Gastrocnemius medialis (tissue), 4 donors: ENCODE data around the gene THSD7A. TPM values are rescaled to one million over a fixed set of nuclear protein-coding genes. Genes with fewer than 3 reads are reported as not detected.

Experiments
- ATAC-seq, 2 donors: fragments of 150-250 bp; one replicate each; pipeline ENCODE4 v1.9.1; 2016
- DNase-seq, 2 donors: peaks; one replicate each; pipeline ENCODE4 v3.0.0-alpha.2; 2019
- H3K27ac ChIP-seq, 4 donors: fragments of 200-600 bp; sonication (generic); 1 replicate in 1 of 4; 2 replicates in 3 of 4; pipeline ENCODE4 v1.5.1; 2016 to 2018; ENCODE audit warnings: mild to moderate bottlenecking in 2 of 4, moderate library complexity in 1 of 4
- H3K27me3 ChIP-seq, 3 donors: fragments of 200-600 bp; sonication (generic) in 2 of 3; 1 replicate in 1 of 3; 2 replicates in 2 of 3; pipeline versions ENCODE4 v1.5.1 to v1.6.0; 2016 to 2019; ENCODE audit warnings: mild to moderate bottlenecking in 1 of 3, moderate library complexity in 1 of 3
- H3K36me3 ChIP-seq, 2 donors: fragments of 200-600 bp; sonication (generic) in 1 of 2; one replicate each; pipeline ENCODE4 v1.5.1; 2017 to 2018
- H3K4me1 ChIP-seq, 2 donors: fragments of 200-600 bp; sonication (generic) in 1 of 2; one replicate each; pipeline ENCODE4 v1.5.1; 2016 to 2017; ENCODE audit warnings: mild to moderate bottlenecking in 2 of 2
- H3K4me3 ChIP-seq, 4 donors: fragments of 200-600 bp; sonication (generic) in 3 of 4; 1 replicate in 1 of 4; 2 replicates in 3 of 4; pipeline ENCODE4 v1.5.1; 2016 to 2019; ENCODE audit warnings: mild to moderate bottlenecking in 2 of 4
- H3K9me3 ChIP-seq, 3 donors: fragments of 200-600 bp; sonication (generic) in 2 of 3; 1 replicate in 1 of 3; 2 replicates in 2 of 3; pipeline ENCODE4 v1.5.1; 2016 to 2019
- POLR2A ChIP-seq, 2 donors: fragments of 450-650 bp; IDR thresholded peaks; one replicate each; pipeline ENCODE4 v1.6.1; 2017; ENCODE audit warnings: antibody characterized with exemption in 2 of 2, mild to moderate bottlenecking in 2 of 2, moderate library complexity in 2 of 2
- in situ Hi-C, 4 donors: fragments of 200-750 bp; cut with MboI; loops; one replicate each; pipeline versions ENCODE4 v1.15.0 to v1.8.0; 2017; ENCODE audit warnings: low sequenced_read_pairs in 4 of 4
- intact Hi-C: fragments of 100-400 bp; cut with DNase I; formaldehyde crosslinking; loops from one replicate; pipeline ENCODE4 v1.15.1; 2023; ENCODE audit warnings: low total_unique reads
- total RNA-seq, 4 donors: library from RNA; depleted of rRNA; stranded (reverse); fragments of >200 nt; gene quantifications; one replicate each; pipeline versions ENCODE4 v1.1.0 to v1.2.3, GENCODE V29; 2016
- TF ChIP-seq, protein P1 (sequence below), 5 experiments: fragments of 450-650 bp in 3 of 5; fragments of 200-600 bp in 2 of 5; sonication (generic) in 2 of 5; IDR thresholded peaks in 4 of 5; conservative IDR thresholded peaks in 1 of 5; 1 replicate in 4 of 5; 2 replicates in 1 of 5; pipeline ENCODE4 v1.5.1; 2016 to 2019; ENCODE audit warnings: antibody characterized with exemption in 5 of 5, mild to moderate bottlenecking in 3 of 5, moderate library complexity in 3 of 5

Gene THSD7A
- total RNA-seq, 4 donors from 2014 or later: 0.36 to 0.78 (median 0.66) TPM

- ATAC-seq (no peak), DNase-seq (no peak)
- in situ Hi-C loops (no loop called here), intact Hi-C loops (no loop called here)
- Histone ChIP-seq H3K27ac (no peak overlapping the region), H3K4me3 (no peak overlapping the region), H3K27me3 (no peaks in the 10 kb centered on the region), H3K9me3 (no peaks in the 10 kb centered on the region), H3K36me3 (no peaks in the 10 kb centered on the region), H3K4me1 (no peaks in the 10 kb centered on the region)
- no peak for TF ChIP-seq POLR2A (IDR thresholded peaks at IDR 0.05)
- TF ChIP-seq, protein P1, sequence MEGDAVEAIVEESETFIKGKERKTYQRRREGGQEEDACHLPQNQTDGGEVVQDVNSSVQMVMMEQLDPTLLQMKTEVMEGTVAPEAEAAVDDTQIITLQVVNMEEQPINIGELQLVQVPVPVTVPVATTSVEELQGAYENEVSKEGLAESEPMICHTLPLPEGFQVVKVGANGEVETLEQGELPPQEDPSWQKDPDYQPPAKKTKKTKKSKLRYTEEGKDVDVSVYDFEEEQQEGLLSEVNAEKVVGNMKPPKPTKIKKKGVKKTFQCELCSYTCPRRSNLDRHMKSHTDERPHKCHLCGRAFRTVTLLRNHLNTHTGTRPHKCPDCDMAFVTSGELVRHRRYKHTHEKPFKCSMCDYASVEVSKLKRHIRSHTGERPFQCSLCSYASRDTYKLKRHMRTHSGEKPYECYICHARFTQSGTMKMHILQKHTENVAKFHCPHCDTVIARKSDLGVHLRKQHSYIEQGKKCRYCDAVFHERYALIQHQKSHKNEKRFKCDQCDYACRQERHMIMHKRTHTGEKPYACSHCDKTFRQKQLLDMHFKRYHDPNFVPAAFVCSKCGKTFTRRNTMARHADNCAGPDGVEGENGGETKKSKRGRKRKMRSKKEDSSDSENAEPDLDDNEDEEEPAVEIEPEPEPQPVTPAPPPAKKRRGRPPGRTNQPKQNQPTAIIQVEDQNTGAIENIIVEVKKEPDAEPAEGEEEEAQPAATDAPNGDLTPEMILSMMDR (IDR thresholded peaks at IDR 0.05 in 4 of 5, conservative IDR thresholded peaks at IDR 0.05 in 1 of 5): no peak
Measured at GRCh38 chr7:11754123-11754522, 77.9 kb downstream of the THSD7A start.

DNA sequence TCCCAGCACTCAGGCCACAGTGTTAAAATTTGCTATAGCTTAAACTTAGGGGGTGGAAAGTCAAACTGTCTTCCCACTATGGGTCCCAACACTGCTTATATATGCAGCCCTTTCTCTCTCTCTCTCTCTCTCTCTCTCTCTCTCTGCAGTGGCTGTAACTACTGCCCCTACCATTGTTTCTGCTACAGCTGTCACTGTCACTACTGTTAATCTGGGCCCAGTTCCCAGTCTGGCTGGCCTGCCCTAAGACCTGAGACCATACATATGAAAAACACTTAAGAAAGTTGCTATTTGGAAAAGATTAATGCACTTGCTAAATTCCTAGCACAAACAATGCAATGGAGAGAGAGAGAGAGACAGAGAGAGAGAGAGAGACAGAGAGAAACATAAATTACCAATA is 78.6 kb downstream of the THSD7A start:
- Histone ChIP-seq H3K4me1 (no peaks in the 10 kb centered on the region), H3K4me3 (no peak overlapping the region), H3K27me3 (no peaks in the 10 kb centered on the region), H3K36me3 (no peaks in the 10 kb centered on the region), H3K27ac (no peak overlapping the region), H3K9me3 (no peaks in the 10 kb centered on the region)
- ATAC-seq: no peak
- no peak for DNase-seq
- TF ChIP-seq, protein P1 (IDR thresholded peaks at IDR 0.05 in 4 of 5, conservative IDR thresholded peaks at IDR 0.05 in 1 of 5): no peak
- TF ChIP-seq POLR2A (IDR thresholded peaks at IDR 0.05): no peak
- in situ Hi-C loops (no loop called here), intact Hi-C loops (no loop called here)

DNA sequence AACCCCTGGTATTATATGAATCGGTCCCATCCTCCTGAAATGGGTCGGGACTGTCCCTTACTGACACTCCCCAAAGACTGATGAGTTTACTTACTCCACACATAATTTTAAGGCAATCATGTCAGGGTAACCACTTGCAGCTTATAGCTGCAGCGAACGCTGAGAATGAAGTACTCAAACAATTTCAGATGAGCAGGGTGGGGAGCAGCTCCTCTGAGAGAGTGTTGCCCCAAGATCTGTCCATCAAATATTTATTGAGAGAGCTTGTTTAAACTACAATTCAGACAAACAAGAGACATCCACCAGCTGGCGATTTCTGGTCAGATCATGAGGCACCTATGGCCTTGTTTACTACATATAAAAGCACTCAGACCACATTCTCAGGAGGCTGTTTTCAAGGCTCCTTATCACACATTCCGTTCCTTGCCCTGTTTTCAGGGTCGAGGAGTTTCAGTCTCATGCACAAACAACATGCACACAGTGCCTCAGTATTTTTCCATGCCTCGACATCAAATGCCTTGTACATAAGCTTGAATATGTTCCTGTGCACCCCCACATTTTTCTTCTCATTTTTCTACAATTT is 80.1 kb downstream of the THSD7A start:
- H3K4me1 ChIP-seq: no peaks in the 10 kb centered on the region
- no peak for ATAC-seq

GRCh38 chr7:11751315-11751714 is 80.7 kb downstream of the THSD7A start:
- TF ChIP-seq POLR2A (IDR thresholded peaks at IDR 0.05): no peak
- TF ChIP-seq, protein P1 (IDR thresholded peaks at IDR 0.05 in 4 of 5, conservative IDR thresholded peaks at IDR 0.05 in 1 of 5): no peak
- in situ Hi-C loops: no loop called here
- H3K4me1 ChIP-seq: no peaks in the 10 kb centered on the region
- no peaks in the 10 kb centered on the region for H3K36me3 ChIP-seq
- DNase-seq: no peak
- H3K4me3 ChIP-seq: no peak overlapping the region
- ATAC-seq: no peak
- intact Hi-C loops: no loop called here
- H3K9me3 ChIP-seq: no peaks in the 10 kb centered on the region
- H3K27ac ChIP-seq: no peak overlapping the region
- no peaks in the 10 kb centered on the region for H3K27me3 ChIP-seq

More for the DNA sequence above, 80.1 kb downstream of the THSD7A start:
- Histone ChIP-seq H3K9me3 (no peaks in the 10 kb centered on the region), H3K36me3 (no peaks in the 10 kb centered on the region), H3K27me3 (no peaks in the 10 kb centered on the region), H3K27ac (no peak overlapping the region), H3K4me3 (no peak overlapping the region)
- in situ Hi-C loops (no loop called here), intact Hi-C loops (no loop called here)
- DNase-seq: no peak
- TF ChIP-seq, protein P1 (IDR thresholded peaks at IDR 0.05 in 4 of 5, conservative IDR thresholded peaks at IDR 0.05 in 1 of 5): no peak
- no peak for TF ChIP-seq POLR2A (IDR thresholded peaks at IDR 0.05)

DNA sequence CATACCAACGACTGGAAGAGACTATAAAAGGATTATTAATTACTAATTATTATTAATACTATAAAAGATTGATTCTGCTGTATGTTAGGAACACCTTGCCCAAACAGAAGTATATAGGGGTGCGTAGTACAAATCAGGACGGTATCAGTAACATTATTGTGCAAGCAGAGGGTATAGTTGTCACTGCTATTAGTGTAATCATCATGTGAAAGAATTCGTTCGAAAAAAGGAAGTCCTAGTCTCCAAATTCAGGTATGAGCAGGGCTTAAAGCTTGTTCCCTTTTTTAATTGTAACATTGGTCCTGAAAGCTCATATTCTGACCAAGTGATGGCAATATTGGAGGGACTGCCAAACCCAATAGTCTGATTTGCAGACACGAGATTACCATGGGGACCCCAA is 81.8 kb downstream of the THSD7A start:
- Histone ChIP-seq H3K27ac (no peak overlapping the region), H3K27me3 (no peaks in the 10 kb centered on the region), H3K9me3 (no peaks in the 10 kb centered on the region), H3K36me3 (no peaks in the 10 kb centered on the region), H3K4me3 (no peak overlapping the region), H3K4me1 (no peaks in the 10 kb centered on the region)
- DNase-seq: no peak
- ATAC-seq: no peak
- intact Hi-C loops (no loop called here), in situ Hi-C loops (no loop called here)
- no peak for TF ChIP-seq POLR2A (IDR thresholded peaks at IDR 0.05)
- TF ChIP-seq, protein P1 (IDR thresholded peaks at IDR 0.05 in 4 of 5, conservative IDR thresholded peaks at IDR 0.05 in 1 of 5): no peak
